ENCODE results near the gene NUP214. TPM values are rescaled to one million over a fixed set of nuclear protein-coding genes. Genes with fewer than 3 reads are reported as not detected.
"Not testable (repeated sequence)": the region's sequence is repeated elsewhere in the genome, so short reads cannot be mapped to it uniquely, and the experiment has no call there.

NUP214 gene
- total RNA-seq, 4 donors from 2014 or later: 36.1 to 104 (median 69.6) TPM

- no peaks in the 10 kb centered on the region for H3K9me3 ChIP-seq
- H3K36me3 ChIP-seq: no peaks in the 10 kb centered on the region
- DNase-seq (ENCODE audit: low spot score in 2 of 2): no peak
- peaks cover 24% of the 10 kb centered on the region for H3K27me3 ChIP-seq
- H3K4me3 ChIP-seq: peak overlapping the region; percentile 76
- TF ChIP-seq POLR2AphosphoS5 (IDR thresholded peaks at IDR 0.05) (no peak), POLR2A (IDR thresholded peaks at IDR 0.05) (no peak), EP300 (IDR thresholded peaks at IDR 0.05) (no peak)
- TF ChIP-seq, protein P1, sequence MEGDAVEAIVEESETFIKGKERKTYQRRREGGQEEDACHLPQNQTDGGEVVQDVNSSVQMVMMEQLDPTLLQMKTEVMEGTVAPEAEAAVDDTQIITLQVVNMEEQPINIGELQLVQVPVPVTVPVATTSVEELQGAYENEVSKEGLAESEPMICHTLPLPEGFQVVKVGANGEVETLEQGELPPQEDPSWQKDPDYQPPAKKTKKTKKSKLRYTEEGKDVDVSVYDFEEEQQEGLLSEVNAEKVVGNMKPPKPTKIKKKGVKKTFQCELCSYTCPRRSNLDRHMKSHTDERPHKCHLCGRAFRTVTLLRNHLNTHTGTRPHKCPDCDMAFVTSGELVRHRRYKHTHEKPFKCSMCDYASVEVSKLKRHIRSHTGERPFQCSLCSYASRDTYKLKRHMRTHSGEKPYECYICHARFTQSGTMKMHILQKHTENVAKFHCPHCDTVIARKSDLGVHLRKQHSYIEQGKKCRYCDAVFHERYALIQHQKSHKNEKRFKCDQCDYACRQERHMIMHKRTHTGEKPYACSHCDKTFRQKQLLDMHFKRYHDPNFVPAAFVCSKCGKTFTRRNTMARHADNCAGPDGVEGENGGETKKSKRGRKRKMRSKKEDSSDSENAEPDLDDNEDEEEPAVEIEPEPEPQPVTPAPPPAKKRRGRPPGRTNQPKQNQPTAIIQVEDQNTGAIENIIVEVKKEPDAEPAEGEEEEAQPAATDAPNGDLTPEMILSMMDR (IDR thresholded peaks at IDR 0.05): no peak
- no peak overlapping the region for H3K27ac ChIP-seq
- peaks cover 23% of the 10 kb centered on the region for H3K4me1 ChIP-seq
- WGBS: 78% methylated on average over 9 of the region's 13 CpGs
Measured at GRCh38 chr9:131098391-131099101, 26.8 kb upstream of the NUP214 start.

DNA sequence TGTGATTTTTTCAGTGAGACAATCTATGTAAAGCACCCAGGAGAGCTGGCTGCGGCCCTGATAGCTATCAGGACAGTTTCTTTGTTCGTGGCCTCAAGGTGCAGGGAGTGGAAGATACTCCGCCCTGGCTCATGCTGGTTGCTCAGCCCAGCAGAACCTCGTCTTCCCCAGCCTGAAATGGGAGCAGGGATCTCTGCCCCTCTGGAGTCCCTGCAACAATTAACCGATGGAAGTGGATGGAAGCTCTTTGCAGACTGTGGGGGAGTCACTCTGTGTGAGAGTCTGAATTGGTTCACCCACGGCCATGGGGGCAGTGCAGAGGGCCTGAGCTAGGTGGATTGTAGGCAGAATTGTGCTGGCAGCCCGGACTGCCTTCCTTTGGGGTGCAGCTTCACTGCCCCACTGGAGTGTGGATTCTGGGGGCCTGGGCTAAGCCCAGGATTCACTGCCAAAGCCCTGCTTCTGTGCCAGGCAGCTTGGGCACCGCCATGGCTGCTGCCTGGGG is 26.2 kb upstream of the NUP214 start:
- DNase-seq (ENCODE audit: low spot score in 2 of 2): no peak
- Histone ChIP-seq H3K4me1 (peaks cover 23% of the 10 kb centered on the region), H3K36me3 (no peaks in the 10 kb centered on the region), H3K4me3 (no peak overlapping the region), H3K27ac (no peak overlapping the region), H3K27me3 (peaks cover 24% of the 10 kb centered on the region), H3K9me3 (no peaks in the 10 kb centered on the region)
- 79% methylated on average over 4 of the region's 8 CpGs for WGBS
- TF ChIP-seq, protein P1 (IDR thresholded peaks at IDR 0.05): no peak
- no peak for TF ChIP-seq EP300 (IDR thresholded peaks at IDR 0.05)
- no peak for TF ChIP-seq POLR2A (IDR thresholded peaks at IDR 0.05)
- no peak for TF ChIP-seq POLR2AphosphoS5 (IDR thresholded peaks at IDR 0.05)

- Histone ChIP-seq H3K27me3 (peaks cover 24% of the 10 kb centered on the region), H3K4me1 (peaks cover 23% of the 10 kb centered on the region)
- not testable (repeated sequence) for DNase-seq (ENCODE audit: low spot score in 2 of 2); H3K36me3 ChIP-seq; H3K4me3 ChIP-seq; H3K27ac ChIP-seq; H3K9me3 ChIP-seq
- 94% methylated on average over 8 of the region's 8 CpGs for WGBS
Measured at GRCh38 chr9:131099845-131100244, 25.5 kb upstream of the NUP214 start.

DNA sequence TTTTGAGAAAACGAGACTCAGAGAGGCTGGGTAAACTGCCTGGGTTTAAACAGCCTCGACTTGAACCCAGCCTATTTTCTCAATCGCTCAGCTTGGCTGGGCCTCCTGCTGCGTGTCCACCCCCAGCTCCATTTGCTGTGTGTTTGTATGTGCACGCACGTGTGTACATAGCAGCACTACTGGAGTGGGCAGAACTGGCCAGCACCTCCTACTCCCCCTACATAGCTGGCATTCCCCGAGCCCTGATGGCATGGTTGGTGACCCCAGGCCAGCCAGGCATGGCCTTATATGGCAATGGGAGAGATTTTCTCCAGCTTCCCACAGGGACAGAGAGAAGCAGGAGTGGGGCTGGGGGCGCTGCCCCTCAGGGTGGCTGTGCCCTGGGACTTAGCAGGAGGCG is 24.9 kb upstream of the NUP214 start:
- no peak for TF ChIP-seq EP300 (IDR thresholded peaks at IDR 0.05)
- TF ChIP-seq POLR2A (IDR thresholded peaks at IDR 0.05): no peak
- TF ChIP-seq, protein P1 (IDR thresholded peaks at IDR 0.05): no peak
- no peak for TF ChIP-seq POLR2AphosphoS5 (IDR thresholded peaks at IDR 0.05)
- peaks cover 18% of the 10 kb centered on the region for H3K27me3 ChIP-seq
- 92% methylated on average over 8 of the region's 9 CpGs for WGBS
- H3K36me3 ChIP-seq: no peaks in the 10 kb centered on the region
- no peak for DNase-seq (ENCODE audit: low spot score in 2 of 2)
- H3K4me3 ChIP-seq: no peak overlapping the region
- no peaks in the 10 kb centered on the region for H3K9me3 ChIP-seq
- peaks cover 23% of the 10 kb centered on the region for H3K4me1 ChIP-seq
- H3K27ac ChIP-seq: no peak overlapping the region

DNA sequence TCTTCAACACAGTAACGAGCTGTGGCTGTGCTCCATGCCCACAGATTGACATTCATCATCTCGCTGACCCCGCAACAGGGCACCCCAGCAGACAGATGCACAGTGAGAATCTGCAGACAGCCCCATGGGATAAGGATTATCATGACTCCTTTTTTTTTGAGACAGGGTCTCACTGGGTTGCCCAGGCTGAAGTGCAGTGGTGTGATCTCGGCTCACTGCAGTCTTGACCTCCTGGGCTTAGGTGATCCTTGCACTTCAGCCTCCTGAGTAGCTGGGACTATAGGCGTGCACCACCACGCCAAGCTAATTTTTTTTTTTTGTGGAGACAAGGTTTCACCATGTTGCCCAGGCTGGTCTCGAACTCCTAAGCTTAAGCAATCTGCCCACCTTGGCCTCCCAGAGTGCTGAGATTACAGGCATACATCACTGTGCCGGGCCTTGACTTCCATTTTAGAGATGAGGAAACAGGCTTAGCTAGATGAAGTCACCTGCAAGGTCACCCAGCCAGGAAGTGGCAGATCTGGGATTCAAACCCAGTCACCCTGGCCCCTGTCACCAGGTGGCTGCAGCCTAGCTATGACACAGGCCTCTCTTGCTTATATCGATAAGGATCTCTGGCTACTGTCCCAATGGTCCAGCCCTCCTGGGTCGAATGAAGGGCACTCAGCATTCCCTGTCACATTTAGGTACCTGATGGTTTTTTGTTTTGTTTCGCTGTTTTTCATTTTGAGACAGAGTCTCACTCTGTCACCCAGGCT is 24.0 kb upstream of the NUP214 start:
- H3K27me3 ChIP-seq: peaks cover 10% of the 10 kb centered on the region
- TF ChIP-seq, protein P1 (IDR thresholded peaks at IDR 0.05): no peak
- TF ChIP-seq POLR2AphosphoS5 (IDR thresholded peaks at IDR 0.05): no peak
- TF ChIP-seq EP300 (IDR thresholded peaks at IDR 0.05): no peak
- TF ChIP-seq POLR2A (IDR thresholded peaks at IDR 0.05): no peak
- no peak overlapping the region for H3K4me3 ChIP-seq
- no peak for DNase-seq (ENCODE audit: low spot score in 2 of 2)
- 91% methylated on average over 10 of the region's 11 CpGs for WGBS
- no peak overlapping the region for H3K27ac ChIP-seq
- no peaks in the 10 kb centered on the region for H3K9me3 ChIP-seq
- peaks cover 13% of the 10 kb centered on the region for H3K4me1 ChIP-seq
- no peaks in the 10 kb centered on the region for H3K36me3 ChIP-seq
